GM23338 (cell line): ENCODE measurements around the gene PCK2. TPM values are rescaled to one million over a fixed set of nuclear protein-coding genes. Genes with fewer than 3 reads are reported as not detected.

Experiments used
- microRNA-seq: library from miRNA; unstranded; fragments of <30 nt; microRNA quantifications from one replicate; pipeline ENCODE4, GENCODE V29; 2017
- polyA plus RNA-seq: library from polyadenylated mRNA; unstranded; fragments of >200 nt; fragmentation: Nextera tagmentation; extraction: Ambion mirVana; gene quantifications from 2 replicates; pipeline ENCODE4 v1.2.1, GENCODE V29; 2016
- total RNA-seq: library from RNA; depleted of rRNA; stranded (reverse); fragments of >200 nt; shearing (Covaris generic); gene quantifications from 2 replicates; pipeline ENCODE4 v1.2.3, GENCODE V29; 2014; rRNA removed

The PCK2 gene
- total and polyA plus RNA-seq, 2 experiments from 2014 or later, result 53.5 to 103 TPM

Small RNA genes within 50 kb of the gene (microRNA-seq; reads per million reads assigned to microRNA genes)
- not detected for gene MIR7703

Other genes with a start within 250 kb of the PCK2 start
- 15.1 and 16.6 TPM in 2 replicates for gene DHRS4, start 140.5 kb upstream of the PCK2 start, total RNA-seq
- gene DHRS4, start 140.5 kb upstream of the PCK2 start, polyA plus RNA-seq, result 16.7 and 18.4 TPM in 2 replicates
- 6.2 and 6.7 TPM in 2 replicates for gene DHRS4L2, start 105.4 kb upstream of the PCK2 start, total RNA-seq
- 12.9 and 14.3 TPM in 2 replicates for gene DHRS4L2, start 105.4 kb upstream of the PCK2 start, polyA plus RNA-seq
- gene CARMIL3, start 42.3 kb upstream of the PCK2 start, total RNA-seq, result 9.7 and 11.8 TPM in 2 replicates
- gene CARMIL3, start 42.3 kb upstream of the PCK2 start, polyA plus RNA-seq, result 3.7 and 3.8 TPM in 2 replicates
- not detected in 2 replicates for gene CPNE6, start 22.7 kb upstream of the PCK2 start, total RNA-seq
- 0.16 TPM in 1 of 2 replicates, not detected in the other for gene CPNE6, start 22.7 kb upstream of the PCK2 start, polyA plus RNA-seq
- 78.7 and 93.2 TPM in 2 replicates for gene DCAF11, start 20.5 kb downstream of the PCK2 start, total RNA-seq
- gene DCAF11, start 20.5 kb downstream of the PCK2 start, polyA plus RNA-seq, result 18.6 and 19.0 TPM in 2 replicates
- gene NRL, start 20.6 kb downstream of the PCK2 start, total RNA-seq, result 2.2 and 5.2 TPM in 2 replicates
- gene NRL, start 20.6 kb downstream of the PCK2 start, polyA plus RNA-seq, result 1.4 and 1.8 TPM in 2 replicates
- not detected in 2 replicates for gene FITM1, start 36.3 kb downstream of the PCK2 start, total RNA-seq
- gene FITM1, start 36.3 kb downstream of the PCK2 start, polyA plus RNA-seq, result 0.53 and 0.57 TPM in 2 replicates
- gene PSME1, start 41.9 kb downstream of the PCK2 start, total RNA-seq, result 53.9 and 61.1 TPM in 2 replicates
- 215 and 220 TPM in 2 replicates for gene PSME1, start 41.9 kb downstream of the PCK2 start, polyA plus RNA-seq
- gene EMC9, start 47.3 kb downstream of the PCK2 start, total RNA-seq, result 20.1 and 30.0 TPM in 2 replicates
- 64.2 and 64.9 TPM in 2 replicates for gene EMC9, start 47.3 kb downstream of the PCK2 start, polyA plus RNA-seq
- 54.0 and 59.9 TPM in 2 replicates for gene PSME2, start 52.3 kb downstream of the PCK2 start, total RNA-seq
- 246 and 259 TPM in 2 replicates for gene PSME2, start 52.3 kb downstream of the PCK2 start, polyA plus RNA-seq
- gene RNF31, start 53.2 kb downstream of the PCK2 start, total RNA-seq, result 54.8 and 86.4 TPM in 2 replicates
- gene RNF31, start 53.2 kb downstream of the PCK2 start, polyA plus RNA-seq, result 84.1 and 87.4 TPM in 2 replicates
- gene IRF9, start 67.0 kb downstream of the PCK2 start, total RNA-seq, result 8.2 and 9.2 TPM in 2 replicates
- 8.4 and 11.1 TPM in 2 replicates for gene IRF9, start 67.0 kb downstream of the PCK2 start, polyA plus RNA-seq
- 23.6 and 25.7 TPM in 2 replicates for gene REC8, start 77.8 kb downstream of the PCK2 start, total RNA-seq
- gene REC8, start 77.8 kb downstream of the PCK2 start, polyA plus RNA-seq, result 36.8 and 38.8 TPM in 2 replicates
- 84.2 and 105 TPM in 2 replicates for gene IPO4, start 94.5 kb downstream of the PCK2 start, total RNA-seq
- gene IPO4, start 94.5 kb downstream of the PCK2 start, polyA plus RNA-seq, result 34.2 and 34.3 TPM in 2 replicates
- 25.6 and 27.5 TPM in 2 replicates for gene TM9SF1, start 101.1 kb downstream of the PCK2 start, total RNA-seq
- 10.7 and 12.6 TPM in 2 replicates for gene TM9SF1, start 101.1 kb downstream of the PCK2 start, polyA plus RNA-seq
- gene TSSK4, start 111.4 kb downstream of the PCK2 start, total RNA-seq, result 0.66 and 1.0 TPM in 2 replicates
- 0.70 and 0.84 TPM in 2 replicates for gene TSSK4, start 111.4 kb downstream of the PCK2 start, polyA plus RNA-seq
- gene CHMP4A, start 119.2 kb downstream of the PCK2 start, total RNA-seq, result 10.6 and 19.3 TPM in 2 replicates
- 30.1 and 36.9 TPM in 2 replicates for gene CHMP4A, start 119.2 kb downstream of the PCK2 start, polyA plus RNA-seq
- gene MDP1, start 121.8 kb downstream of the PCK2 start, total RNA-seq, result 9.6 and 9.8 TPM in 2 replicates
- 24.7 and 31.1 TPM in 2 replicates for gene MDP1, start 121.8 kb downstream of the PCK2 start, polyA plus RNA-seq
- 130 and 172 TPM in 2 replicates for gene NEDD8, start 138.1 kb downstream of the PCK2 start, total RNA-seq
- gene NEDD8, start 138.1 kb downstream of the PCK2 start, polyA plus RNA-seq, result 401 and 418 TPM in 2 replicates
- 60.6 and 67.0 TPM in 2 replicates for gene GMPR2, start 138.6 kb downstream of the PCK2 start, total RNA-seq
- 70.6 TPM in 2 replicates for gene GMPR2, start 138.6 kb downstream of the PCK2 start, polyA plus RNA-seq
- gene TINF2, start 148.3 kb downstream of the PCK2 start, total RNA-seq, result 24.6 and 36.0 TPM in 2 replicates
- 22.0 and 24.1 TPM in 2 replicates for gene TINF2, start 148.3 kb downstream of the PCK2 start, polyA plus RNA-seq
- 0.39 and 0.63 TPM in 2 replicates for gene TGM1, start 168.9 kb downstream of the PCK2 start, total RNA-seq
- 0.31 and 0.42 TPM in 2 replicates for gene TGM1, start 168.9 kb downstream of the PCK2 start, polyA plus RNA-seq
- gene RABGGTA, start 177.3 kb downstream of the PCK2 start, total RNA-seq, result 18.8 and 20.7 TPM in 2 replicates
- 17.6 and 25.2 TPM in 2 replicates for gene RABGGTA, start 177.3 kb downstream of the PCK2 start, polyA plus RNA-seq
- 15.4 and 22.7 TPM in 2 replicates for gene DHRS1, start 205.5 kb downstream of the PCK2 start, total RNA-seq
- gene DHRS1, start 205.5 kb downstream of the PCK2 start, polyA plus RNA-seq, result 15.0 and 15.4 TPM in 2 replicates
- gene NOP9, start 205.5 kb downstream of the PCK2 start, total RNA-seq, result 32.4 and 32.8 TPM in 2 replicates
- 7.9 and 8.2 TPM in 2 replicates for gene NOP9, start 205.5 kb downstream of the PCK2 start, polyA plus RNA-seq
- 4.6 and 8.9 TPM in 2 replicates for gene CIDEB, start 213.7 kb downstream of the PCK2 start, total RNA-seq
- 3.4 and 5.0 TPM in 2 replicates for gene CIDEB, start 213.7 kb downstream of the PCK2 start, polyA plus RNA-seq
- gene LTB4R2, start 215.8 kb downstream of the PCK2 start, total RNA-seq, result 6.4 and 12.6 TPM in 2 replicates
- gene LTB4R2, start 215.8 kb downstream of the PCK2 start, polyA plus RNA-seq, result 0.40 and 0.47 TPM in 2 replicates
- gene LTB4R, start 217.2 kb downstream of the PCK2 start, total RNA-seq, result 4.7 and 7.9 TPM in 2 replicates
- 2.1 TPM in 2 replicates for gene LTB4R, start 217.2 kb downstream of the PCK2 start, polyA plus RNA-seq
- gene ADCY4, start 240.8 kb downstream of the PCK2 start, total RNA-seq, result 0.10 and 1.5 TPM in 2 replicates
- 0.40 and 0.68 TPM in 2 replicates for gene ADCY4, start 240.8 kb downstream of the PCK2 start, polyA plus RNA-seq
- gene RIPK3, start 245.7 kb downstream of the PCK2 start, total RNA-seq, result 0.16 and 1.5 TPM in 2 replicates
- 0.31 and 0.32 TPM in 2 replicates for gene RIPK3, start 245.7 kb downstream of the PCK2 start, polyA plus RNA-seq